Measurements from ENCODE around the gene GINM1.
A peak's percentile ranks its signal among the peaks of the same experiment; 100 is the strongest.

The GINM1 gene

DNA sequence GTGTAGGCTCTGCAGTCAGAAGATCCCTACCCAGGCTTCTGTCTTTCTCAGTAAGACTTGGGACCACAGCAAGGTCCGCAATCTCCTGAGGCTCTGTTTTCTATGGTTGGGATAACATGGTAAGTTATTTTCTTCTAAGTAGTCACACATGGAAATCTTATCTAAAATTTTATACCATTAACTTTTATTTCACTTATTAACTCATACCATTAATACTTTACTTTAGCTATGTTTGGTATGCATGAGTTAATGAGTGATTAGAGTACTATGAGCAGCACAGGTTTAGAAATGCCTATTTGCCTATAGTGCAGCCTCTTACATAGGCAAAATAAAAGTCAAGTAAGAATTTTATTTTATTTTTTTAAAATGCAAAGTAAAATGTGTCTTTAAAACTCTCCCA lies 27.2 kb downstream of the GINM1 start:
- no peak for DNase-seq (ENCODE audit: low spot score)

DNA sequence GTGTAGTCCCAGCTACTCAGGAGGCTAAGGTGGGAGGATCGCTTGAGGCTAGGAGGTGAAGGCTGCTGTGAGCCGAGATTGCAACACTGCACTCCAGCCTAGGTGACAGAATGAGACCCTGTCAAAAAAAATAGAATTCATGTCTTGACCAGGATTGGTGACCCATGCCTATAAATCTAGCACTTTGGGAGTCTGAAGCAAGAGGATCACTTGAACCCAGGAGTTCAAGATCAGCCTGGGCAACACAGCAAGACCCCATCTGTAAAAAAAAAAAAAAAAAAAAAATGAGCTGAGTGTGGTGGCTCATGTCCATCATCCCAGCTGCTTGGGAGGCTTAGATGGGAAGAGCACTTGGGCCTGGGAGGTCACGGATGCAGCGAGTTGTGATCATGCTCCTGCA lies 34.3 kb downstream of the GINM1 start:
- DNase-seq (ENCODE audit: low spot score), result no peak

DNA sequence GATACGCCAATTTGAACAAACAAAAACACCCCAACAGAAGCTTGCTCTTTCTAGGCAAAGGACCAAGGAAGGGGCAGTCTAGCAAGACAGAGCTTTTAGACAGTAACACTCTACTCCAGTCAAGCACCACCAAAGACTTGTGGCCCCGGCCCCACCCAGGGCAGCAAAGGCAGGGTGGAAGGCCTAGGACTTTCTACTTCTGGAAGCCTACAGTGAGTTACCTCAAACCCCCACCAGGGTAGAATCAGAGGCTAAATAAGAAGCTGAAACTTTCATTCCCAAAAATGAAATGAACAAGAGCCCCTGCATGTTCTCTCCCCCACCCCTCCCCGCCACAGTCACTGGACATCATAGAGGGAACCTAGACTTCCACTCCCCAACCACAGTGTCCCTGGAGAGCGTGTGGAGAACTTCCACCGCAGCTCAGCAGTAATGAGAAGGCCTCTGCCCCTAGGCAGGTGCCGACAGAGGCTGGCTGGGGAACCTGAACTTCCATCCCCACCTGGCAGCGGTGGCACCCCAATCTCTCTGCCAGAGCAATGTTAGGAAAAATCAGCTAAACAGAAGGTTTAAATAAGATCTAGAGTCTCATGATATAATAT lies 42.3 kb downstream of the GINM1 start:
- DNase-seq (ENCODE audit: low spot score), result no peak

DNA sequence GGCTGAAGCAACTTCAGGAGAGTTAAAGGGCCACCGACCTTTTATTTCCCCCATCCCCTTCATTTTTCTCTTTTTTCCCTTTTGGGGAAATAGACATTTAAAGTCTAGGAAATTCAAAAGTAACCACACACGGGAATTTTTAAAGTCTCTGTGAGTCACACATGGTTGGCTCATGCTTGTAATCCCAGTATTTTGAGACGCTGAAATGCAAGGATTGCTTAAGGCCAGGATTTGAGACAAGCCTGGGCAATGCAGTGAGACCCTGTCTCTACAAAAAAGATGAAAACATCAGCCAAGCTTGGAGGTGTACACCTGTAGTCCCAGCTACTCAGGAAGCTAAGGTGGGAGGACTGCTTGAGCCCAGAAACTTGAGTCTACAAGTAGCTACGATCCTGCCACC lies 48.2 kb downstream of the GINM1 start:
- DNase-seq (ENCODE audit: low spot score), result no peak

DNA sequence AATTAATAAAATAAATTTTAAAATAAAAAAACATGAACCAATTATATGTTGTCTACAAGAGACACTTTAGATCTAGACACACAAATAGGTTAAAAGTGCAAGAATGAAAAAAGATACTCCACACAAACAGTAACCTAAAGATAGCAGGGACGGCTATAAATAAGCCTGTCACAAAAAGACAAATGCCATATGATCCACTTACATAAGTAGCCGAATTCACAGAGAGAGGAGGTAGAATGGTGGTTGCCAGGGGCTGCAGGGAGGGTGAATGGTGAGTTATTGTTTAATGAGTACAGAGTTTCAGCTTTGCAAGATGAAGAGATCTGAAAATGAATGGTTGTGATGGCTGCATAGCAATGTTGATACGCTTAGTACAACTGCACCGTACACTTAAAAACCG lies 49.6 kb downstream of the GINM1 start:
- no peak for DNase-seq (ENCODE audit: low spot score)

DNA sequence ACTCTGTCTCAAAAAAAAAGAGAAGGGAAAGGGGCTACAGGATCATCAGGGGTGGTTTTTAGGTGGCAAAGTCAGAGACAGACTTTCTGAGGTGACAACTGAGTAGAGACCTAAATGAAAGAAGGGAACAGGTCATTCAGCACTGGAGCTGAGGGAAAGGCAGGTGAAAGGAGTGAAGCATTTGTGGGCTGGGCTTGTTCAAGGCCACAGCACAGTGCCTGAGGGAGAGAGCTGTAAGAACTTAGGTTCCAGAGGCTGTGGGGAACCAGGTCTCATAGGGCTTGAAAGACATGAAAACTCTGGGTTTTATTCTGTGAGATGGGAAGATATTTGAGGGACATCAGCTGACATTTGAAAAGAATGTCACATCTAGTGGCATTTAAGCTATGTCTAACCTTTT lies 61.5 kb downstream of the GINM1 start:
- DNase-seq (ENCODE audit: low spot score), result no peak

DNA sequence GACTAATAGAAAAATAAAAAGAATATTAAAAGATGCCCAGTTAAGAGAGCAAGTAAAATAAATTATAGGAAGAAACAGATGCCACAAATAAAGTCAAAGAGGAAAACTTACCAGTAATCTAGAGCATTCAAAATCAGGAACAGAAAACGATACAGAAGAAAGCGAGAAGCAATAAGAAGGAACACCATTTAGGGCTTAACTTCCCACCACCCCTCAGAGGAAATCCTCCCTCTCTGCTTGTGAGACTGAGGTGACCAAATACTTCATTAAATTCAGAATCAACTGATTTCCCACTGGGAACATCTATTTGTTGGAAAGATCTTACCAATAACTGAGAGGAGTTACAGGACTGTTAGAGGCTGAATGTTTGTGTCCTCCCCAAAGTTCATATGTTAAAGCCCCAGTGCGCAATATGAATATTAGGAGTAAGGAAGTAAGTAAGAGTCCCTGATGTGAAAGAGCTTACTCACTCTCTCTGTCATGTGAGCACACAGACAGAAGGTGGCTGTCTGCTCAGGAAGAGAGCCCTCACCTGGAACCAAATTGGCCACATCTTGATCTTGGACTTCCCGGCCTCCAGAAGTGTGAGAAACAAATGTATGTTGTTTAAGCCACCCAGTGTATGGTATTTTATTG lies 62.8 kb downstream of the GINM1 start:
- DNase-seq (ENCODE audit: low spot score), result no peak

DNA sequence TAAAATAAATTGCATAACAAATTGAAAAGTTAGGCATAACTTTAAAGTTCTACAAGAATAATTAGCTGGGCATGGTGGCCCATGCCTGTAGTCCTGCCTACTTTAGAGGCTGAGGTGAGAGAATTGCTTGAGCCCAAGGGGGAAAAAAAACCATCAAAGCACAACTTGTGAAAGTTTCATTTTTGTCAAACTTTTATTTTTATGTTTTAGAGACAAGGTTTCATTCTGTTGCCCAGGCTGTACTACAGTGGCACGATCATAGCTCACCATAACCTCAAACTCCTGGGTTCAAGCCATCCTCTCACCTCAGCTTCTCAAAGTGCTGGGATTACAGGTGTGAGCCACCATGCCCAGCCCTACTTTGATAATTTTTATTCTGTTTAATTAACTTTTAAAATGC lies 68.1 kb downstream of the GINM1 start:
- DNase-seq (ENCODE audit: low spot score), result no peak

DNA sequence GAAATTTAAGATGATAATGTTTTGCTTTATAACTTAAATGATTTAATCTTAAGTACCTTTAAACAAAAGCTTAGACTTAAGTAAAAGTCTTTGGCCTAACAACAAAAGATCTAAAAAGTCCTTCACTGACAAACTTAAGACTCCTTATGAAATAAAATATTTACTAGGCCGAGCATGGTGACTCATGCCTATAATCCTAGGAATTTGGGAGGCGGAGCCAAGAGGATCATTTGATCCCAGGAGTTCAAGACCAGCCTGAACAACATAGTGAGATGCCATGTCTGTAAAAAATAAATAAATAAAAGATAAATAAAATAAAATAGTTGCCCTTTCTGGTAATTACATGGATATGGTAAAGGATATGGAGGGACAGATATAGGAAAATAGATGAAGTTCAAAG lies 69.9 kb downstream of the GINM1 start:
- DNase-seq (ENCODE audit: low spot score), result peak; percentile 67
